ENCODE measurements around the gene APP.

DNA sequence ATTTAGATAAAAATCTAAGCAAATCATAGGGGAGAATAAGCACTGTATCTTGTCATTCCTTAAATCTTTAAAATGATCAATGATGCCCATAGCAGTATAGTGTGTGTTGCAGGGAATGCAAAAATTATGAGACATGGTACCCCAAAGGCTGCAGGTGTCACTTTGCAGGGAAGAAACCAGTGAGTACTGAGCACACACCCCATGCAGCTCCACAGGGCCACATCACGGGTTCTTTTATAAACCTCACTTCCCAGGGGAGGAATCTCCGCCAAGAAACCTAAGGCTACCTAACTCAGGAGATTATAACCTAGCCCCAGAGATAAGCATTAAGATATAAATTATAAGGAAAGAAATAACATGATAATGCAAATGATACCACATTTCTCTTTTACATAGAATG, 115.6 kb downstream of the APP start:
- TF ChIP-seq, protein P1, sequence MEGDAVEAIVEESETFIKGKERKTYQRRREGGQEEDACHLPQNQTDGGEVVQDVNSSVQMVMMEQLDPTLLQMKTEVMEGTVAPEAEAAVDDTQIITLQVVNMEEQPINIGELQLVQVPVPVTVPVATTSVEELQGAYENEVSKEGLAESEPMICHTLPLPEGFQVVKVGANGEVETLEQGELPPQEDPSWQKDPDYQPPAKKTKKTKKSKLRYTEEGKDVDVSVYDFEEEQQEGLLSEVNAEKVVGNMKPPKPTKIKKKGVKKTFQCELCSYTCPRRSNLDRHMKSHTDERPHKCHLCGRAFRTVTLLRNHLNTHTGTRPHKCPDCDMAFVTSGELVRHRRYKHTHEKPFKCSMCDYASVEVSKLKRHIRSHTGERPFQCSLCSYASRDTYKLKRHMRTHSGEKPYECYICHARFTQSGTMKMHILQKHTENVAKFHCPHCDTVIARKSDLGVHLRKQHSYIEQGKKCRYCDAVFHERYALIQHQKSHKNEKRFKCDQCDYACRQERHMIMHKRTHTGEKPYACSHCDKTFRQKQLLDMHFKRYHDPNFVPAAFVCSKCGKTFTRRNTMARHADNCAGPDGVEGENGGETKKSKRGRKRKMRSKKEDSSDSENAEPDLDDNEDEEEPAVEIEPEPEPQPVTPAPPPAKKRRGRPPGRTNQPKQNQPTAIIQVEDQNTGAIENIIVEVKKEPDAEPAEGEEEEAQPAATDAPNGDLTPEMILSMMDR (IDR thresholded peaks at IDR 0.05) = no peak
- no peak for TF ChIP-seq POLR2AphosphoS5 (IDR thresholded peaks at IDR 0.05)
- no peak for TF ChIP-seq POLR2A (IDR thresholded peaks at IDR 0.05)
